MM.1S (cell line): Measurements from ENCODE around the gene EGFL8.
"Not testable (repeated sequence)": the region's sequence is repeated elsewhere in the genome, so short reads cannot be mapped to it uniquely, and the experiment has no call there.

Source experiments
- EZH2 ChIP-seq: fragments of 300-600 bp; sonication (generic); optimal IDR thresholded peaks from 2 replicates; pipeline ENCODE3; 2017; ENCODE audit warnings: low read depth, mild to moderate bottlenecking, antibody characterized with exemption, low read length, mixed read lengths
- EZH2phosphoT487 ChIP-seq: fragments of 300-600 bp; sonication (generic); IDR thresholded peaks from 2 replicates; pipeline ENCODE4 v1.6.1; 2018; ENCODE audit warnings: antibody characterized with exemption, low read length
- TF ChIP-seq, protein P1 (sequence below): fragments of 300-600 bp; sonication (generic); IDR thresholded peaks from 2 replicates; pipeline ENCODE4 v1.5.1; 2016; ENCODE audit warnings: antibody characterized with exemption, low read length, mixed read lengths

GRCh38 chr6:32185681-32186131, 21.3 kb downstream of the EGFL8 start:
- TF ChIP-seq, protein P1, sequence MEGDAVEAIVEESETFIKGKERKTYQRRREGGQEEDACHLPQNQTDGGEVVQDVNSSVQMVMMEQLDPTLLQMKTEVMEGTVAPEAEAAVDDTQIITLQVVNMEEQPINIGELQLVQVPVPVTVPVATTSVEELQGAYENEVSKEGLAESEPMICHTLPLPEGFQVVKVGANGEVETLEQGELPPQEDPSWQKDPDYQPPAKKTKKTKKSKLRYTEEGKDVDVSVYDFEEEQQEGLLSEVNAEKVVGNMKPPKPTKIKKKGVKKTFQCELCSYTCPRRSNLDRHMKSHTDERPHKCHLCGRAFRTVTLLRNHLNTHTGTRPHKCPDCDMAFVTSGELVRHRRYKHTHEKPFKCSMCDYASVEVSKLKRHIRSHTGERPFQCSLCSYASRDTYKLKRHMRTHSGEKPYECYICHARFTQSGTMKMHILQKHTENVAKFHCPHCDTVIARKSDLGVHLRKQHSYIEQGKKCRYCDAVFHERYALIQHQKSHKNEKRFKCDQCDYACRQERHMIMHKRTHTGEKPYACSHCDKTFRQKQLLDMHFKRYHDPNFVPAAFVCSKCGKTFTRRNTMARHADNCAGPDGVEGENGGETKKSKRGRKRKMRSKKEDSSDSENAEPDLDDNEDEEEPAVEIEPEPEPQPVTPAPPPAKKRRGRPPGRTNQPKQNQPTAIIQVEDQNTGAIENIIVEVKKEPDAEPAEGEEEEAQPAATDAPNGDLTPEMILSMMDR = not testable (repeated sequence)
- not testable (repeated sequence) for TF ChIP-seq EZH2, EZH2phosphoT487
